ENCODE data around the gene CETN1. TPM values are rescaled to one million over a fixed set of nuclear protein-coding genes. Genes with fewer than 3 reads are reported as not detected.

CETN1 gene
- total RNA-seq, 6 experiments from 2014 or later: not detected

GRCh38 chr18:567122-567521 is 13.1 kb upstream of the CETN1 start:
- H3K27me3 Mint-ChIP-seq (ENCODE audit: insufficient read depth): peaks cover 26% of the 10 kb centered on the region
- no peak overlapping the region for H3K27ac Mint-ChIP-seq
- TF ChIP-seq, protein P1, sequence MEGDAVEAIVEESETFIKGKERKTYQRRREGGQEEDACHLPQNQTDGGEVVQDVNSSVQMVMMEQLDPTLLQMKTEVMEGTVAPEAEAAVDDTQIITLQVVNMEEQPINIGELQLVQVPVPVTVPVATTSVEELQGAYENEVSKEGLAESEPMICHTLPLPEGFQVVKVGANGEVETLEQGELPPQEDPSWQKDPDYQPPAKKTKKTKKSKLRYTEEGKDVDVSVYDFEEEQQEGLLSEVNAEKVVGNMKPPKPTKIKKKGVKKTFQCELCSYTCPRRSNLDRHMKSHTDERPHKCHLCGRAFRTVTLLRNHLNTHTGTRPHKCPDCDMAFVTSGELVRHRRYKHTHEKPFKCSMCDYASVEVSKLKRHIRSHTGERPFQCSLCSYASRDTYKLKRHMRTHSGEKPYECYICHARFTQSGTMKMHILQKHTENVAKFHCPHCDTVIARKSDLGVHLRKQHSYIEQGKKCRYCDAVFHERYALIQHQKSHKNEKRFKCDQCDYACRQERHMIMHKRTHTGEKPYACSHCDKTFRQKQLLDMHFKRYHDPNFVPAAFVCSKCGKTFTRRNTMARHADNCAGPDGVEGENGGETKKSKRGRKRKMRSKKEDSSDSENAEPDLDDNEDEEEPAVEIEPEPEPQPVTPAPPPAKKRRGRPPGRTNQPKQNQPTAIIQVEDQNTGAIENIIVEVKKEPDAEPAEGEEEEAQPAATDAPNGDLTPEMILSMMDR (IDR thresholded peaks at IDR 0.05): no peak
- no peaks in the 10 kb centered on the region for H3K36me3 Mint-ChIP-seq (ENCODE audit: low read depth)
- H3K4me3 Mint-ChIP-seq: no peak overlapping the region
- DNase-seq: no peak
- no peaks in the 10 kb centered on the region for H3K4me1 Mint-ChIP-seq (ENCODE audit: low read depth)
- no peaks in the 10 kb centered on the region for H3K9me3 Mint-ChIP-seq

GRCh38 chr18:568731-569130 is 11.4 kb upstream of the CETN1 start:
- TF ChIP-seq, protein P1 (IDR thresholded peaks at IDR 0.05): no peak
- H3K4me3 Mint-ChIP-seq: no peak overlapping the region
- peaks cover 38% of the 10 kb centered on the region for H3K27me3 Mint-ChIP-seq (ENCODE audit: insufficient read depth)
- H3K27ac Mint-ChIP-seq: no peak overlapping the region
- no peak for DNase-seq
- H3K4me1 Mint-ChIP-seq (ENCODE audit: low read depth): no peaks in the 10 kb centered on the region
- no peaks in the 10 kb centered on the region for H3K36me3 Mint-ChIP-seq (ENCODE audit: low read depth)
- H3K9me3 Mint-ChIP-seq: no peaks in the 10 kb centered on the region

DNA sequence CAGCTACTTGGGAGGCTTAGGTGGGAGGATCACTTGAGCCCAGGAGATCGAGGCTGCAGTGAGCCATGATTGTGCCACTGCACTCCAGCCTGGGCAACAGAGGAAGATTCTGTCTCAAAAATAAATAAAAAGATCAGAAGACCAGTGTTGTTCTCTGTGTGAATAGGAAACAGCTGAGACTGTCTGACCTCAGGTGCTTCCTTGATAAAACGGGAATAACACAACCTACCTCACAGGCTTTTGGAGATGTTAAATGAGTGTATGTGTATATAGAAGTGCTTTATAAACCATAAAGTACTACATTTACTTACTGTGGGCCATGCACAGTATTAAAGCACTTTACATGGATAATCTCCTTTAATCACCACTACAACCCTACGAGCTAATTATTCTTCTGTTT is 9.9 kb upstream of the CETN1 start:
- DNase-seq: no peak
- TF ChIP-seq, protein P1 (IDR thresholded peaks at IDR 0.05): no peak
- no peak overlapping the region for H3K27ac Mint-ChIP-seq
- no peaks in the 10 kb centered on the region for H3K4me1 Mint-ChIP-seq (ENCODE audit: low read depth)
- no peak overlapping the region for H3K4me3 Mint-ChIP-seq
- no peaks in the 10 kb centered on the region for H3K36me3 Mint-ChIP-seq (ENCODE audit: low read depth)
- H3K27me3 Mint-ChIP-seq (ENCODE audit: insufficient read depth): peaks cover 40% of the 10 kb centered on the region
- H3K9me3 Mint-ChIP-seq: no peaks in the 10 kb centered on the region

- Mint-ChIP-seq H3K4me1 (ENCODE audit: low read depth) (no peaks in the 10 kb centered on the region), H3K4me3 (no peak overlapping the region), H3K27ac (no peak overlapping the region), H3K36me3 (ENCODE audit: low read depth) (no peaks in the 10 kb centered on the region), H3K27me3 (ENCODE audit: insufficient read depth) (peaks cover 39% of the 10 kb centered on the region), H3K9me3 (no peaks in the 10 kb centered on the region)
- TF ChIP-seq, protein P1 (IDR thresholded peaks at IDR 0.05): no peak
- DNase-seq: no peak
Observed at GRCh38 chr18:570697-571096, 9.5 kb upstream of the CETN1 start.

GRCh38 chr18:572091-572830 is 7.9 kb upstream of the CETN1 start:
- H3K27me3 Mint-ChIP-seq (ENCODE audit: insufficient read depth): peaks cover 48% of the 10 kb centered on the region
- H3K9me3 Mint-ChIP-seq: no peaks in the 10 kb centered on the region
- no peaks in the 10 kb centered on the region for H3K36me3 Mint-ChIP-seq (ENCODE audit: low read depth)
- DNase-seq: no peak
- H3K27ac Mint-ChIP-seq: no peak overlapping the region
- no peak overlapping the region for H3K4me3 Mint-ChIP-seq
- no peaks in the 10 kb centered on the region for H3K4me1 Mint-ChIP-seq (ENCODE audit: low read depth)
- TF ChIP-seq, protein P1 (IDR thresholded peaks at IDR 0.05): no peak
